Muscle of back (tissue), 11 donors: ENCODE measurements around the gene LRRC8D. TPM values are rescaled to one million over a fixed set of nuclear protein-coding genes. Genes with fewer than 3 reads are reported as not detected.

ENCODE experiments used
- DNase-seq, 3 donors: peaks; one replicate each; pipeline versions ENCODE4 v3.0.0 to v3.0.0-alpha.2; 2013
- polyA plus RNA-seq, 10 donors: library from polyadenylated mRNA; unstranded; fragments of 120-200 nt; gene quantifications; one replicate each; pipeline ENCODE4 v1.2.1, GENCODE V29; 2013; ENCODE audit not compliant: insufficient read length in 10 of 10

Gene LRRC8D
- polyA plus RNA-seq, 10 donors, result 6.7 to 9.6 (median 8.1) TPM

- DNase-seq, result no peak
These were observed 12.6 kb downstream of the LRRC8D start for GRCh38 chr1:89833183-89834082.

- DNase-seq, result no peak
These were observed 13.4 kb downstream of the LRRC8D start for GRCh38 chr1:89834083-89834704.

GRCh38 chr1:89836252-89837035 is 15.6 kb downstream of the LRRC8D start:
- no peak for DNase-seq

GRCh38 chr1:89837036-89837481 is 16.2 kb downstream of the LRRC8D start:
- no peak for DNase-seq

- DNase-seq, result no peak
These were observed 16.7 kb downstream of the LRRC8D start for GRCh38 chr1:89837510-89837909.

- no peak for DNase-seq
These were observed 18.7 kb downstream of the LRRC8D start for GRCh38 chr1:89839516-89839915.

GRCh38 chr1:89841507-89841906 is 20.7 kb downstream of the LRRC8D start:
- DNase-seq, result no peak

- DNase-seq, result peak in 2 of 3 donors; percentile 47 to 78
These were observed 21.9 kb downstream of the LRRC8D start for GRCh38 chr1:89842567-89843272.

GRCh38 chr1:89843273-89844130 is 22.7 kb downstream of the LRRC8D start:
- peak in 2 of 3 donors; percentile 73 to 91 for DNase-seq

GRCh38 chr1:89844241-89844807 is 23.5 kb downstream of the LRRC8D start:
- no peak for DNase-seq

- no peak for DNase-seq
These were observed 24.0 kb downstream of the LRRC8D start for GRCh38 chr1:89844860-89845259.

- DNase-seq, result no peak
These were observed 26.4 kb downstream of the LRRC8D start for GRCh38 chr1:89847191-89847729.

- no peak for DNase-seq
These were observed 30.1 kb downstream of the LRRC8D start for GRCh38 chr1:89850844-89851415.

- DNase-seq, result no peak
These were observed 33.3 kb downstream of the LRRC8D start for GRCh38 chr1:89854140-89854539.

GRCh38 chr1:89855413-89856123 is 34.7 kb downstream of the LRRC8D start:
- peak in 1 of 3 donors; percentile 22 for DNase-seq

- DNase-seq, result no peak
These were observed 42.5 kb downstream of the LRRC8D start for GRCh38 chr1:89863165-89863830.

- peak in 1 of 3 donors; percentile 49 for DNase-seq
These were observed 44.9 kb downstream of the LRRC8D start for GRCh38 chr1:89865498-89866382.
